ENCODE data around the gene DUSP11.
"Not testable (repeated sequence)": the region's sequence is repeated elsewhere in the genome, so short reads cannot be mapped to it uniquely, and the experiment has no call there.

Gene DUSP11

GRCh38 chr2:73812635-73813034 is 32.7 kb upstream of the DUSP11 start:
- no peak for TF ChIP-seq GATA1 (IDR thresholded peaks at IDR 0.05; ENCODE audit: low read depth, low read length)
- no peak for DNase-seq

- TF ChIP-seq GATA1 (IDR thresholded peaks at IDR 0.05; ENCODE audit: low read depth, low read length) (no peak), POLR2A (IDR thresholded peaks at IDR 0.05; ENCODE audit: low read length) (no peak)
- DNase-seq, result no peak
Observed at GRCh38 chr2:73811878-73812277, 32.0 kb upstream of the DUSP11 start.

- not testable (repeated sequence) for DNase-seq
Observed at GRCh38 chr2:73783883-73784282, 4.0 kb upstream of the DUSP11 start, which contains the start of gene C2orf78. Gene C2orf78, plus strand, starts transcription at chr2:73784183. Its CDS starts 127 bp downstream, at chr2:73784310.

- not testable (repeated sequence) for DNase-seq
Observed at GRCh38 chr2:73783402-73783801, 3.5 kb upstream of the DUSP11 start.

- DNase-seq, result no peak
- TF ChIP-seq POLR2A (IDR thresholded peaks at IDR 0.05; ENCODE audit: low read length), result peak; percentile 18
- TF ChIP-seq GATA1 (IDR thresholded peaks at IDR 0.05; ENCODE audit: low read depth, low read length), result no peak
Observed at GRCh38 chr2:73780237-73780582, 307 bp upstream of the DUSP11 start.

GRCh38 chr2:73778867-73779466 is 936 bp downstream of the DUSP11 start:
- not testable (repeated sequence) for DNase-seq

GRCh38 chr2:73776869-73777519 is 2.9 kb downstream of the DUSP11 start:
- TF ChIP-seq POLR2A (IDR thresholded peaks at IDR 0.05; ENCODE audit: low read length), result no peak
- TF ChIP-seq GATA1 (IDR thresholded peaks at IDR 0.05; ENCODE audit: low read depth, low read length), result no peak
- peak in 1 of 2 experiments; percentile 12 for DNase-seq

GRCh38 chr2:73776381-73776780 is 3.5 kb downstream of the DUSP11 start:
- no peak for TF ChIP-seq GATA1 (IDR thresholded peaks at IDR 0.05; ENCODE audit: low read depth, low read length)
- TF ChIP-seq POLR2A (IDR thresholded peaks at IDR 0.05; ENCODE audit: low read length), result no peak
- DNase-seq, result no peak

GRCh38 chr2:73772819-73773218 is 7.1 kb downstream of the DUSP11 start:
- TF ChIP-seq GATA1 (IDR thresholded peaks at IDR 0.05; ENCODE audit: low read depth, low read length) (no peak), POLR2A (IDR thresholded peaks at IDR 0.05; ENCODE audit: low read length) (no peak)
- no peak for DNase-seq

- no peak for TF ChIP-seq GATA1 (IDR thresholded peaks at IDR 0.05; ENCODE audit: low read depth, low read length)
- TF ChIP-seq POLR2A (IDR thresholded peaks at IDR 0.05; ENCODE audit: low read length), result no peak
- DNase-seq, result no peak
Observed at GRCh38 chr2:73770725-73771124, 9.2 kb downstream of the DUSP11 start.

- TF ChIP-seq GATA1 (IDR thresholded peaks at IDR 0.05; ENCODE audit: low read depth, low read length) (no peak), POLR2A (IDR thresholded peaks at IDR 0.05; ENCODE audit: low read length) (no peak)
- peak in 1 of 2 experiments; percentile 43 for DNase-seq
Observed at GRCh38 chr2:73766994-73767393, 12.9 kb downstream of the DUSP11 start.

GRCh38 chr2:73766349-73766748 is 13.6 kb downstream of the DUSP11 start:
- no peak for DNase-seq
- TF ChIP-seq GATA1 (IDR thresholded peaks at IDR 0.05; ENCODE audit: low read depth, low read length) (no peak), POLR2A (IDR thresholded peaks at IDR 0.05; ENCODE audit: low read length) (no peak)

- no peak for TF ChIP-seq POLR2A (IDR thresholded peaks at IDR 0.05; ENCODE audit: low read length)
- no peak for TF ChIP-seq GATA1 (IDR thresholded peaks at IDR 0.05; ENCODE audit: low read depth, low read length)
- DNase-seq, result no peak
Observed at GRCh38 chr2:73764945-73765344, 15.0 kb downstream of the DUSP11 start.

GRCh38 chr2:73762571-73762970 is 17.3 kb downstream of the DUSP11 start:
- no peak for DNase-seq
- no peak for TF ChIP-seq POLR2A (IDR thresholded peaks at IDR 0.05; ENCODE audit: low read length)
- no peak for TF ChIP-seq GATA1 (IDR thresholded peaks at IDR 0.05; ENCODE audit: low read depth, low read length)

- TF ChIP-seq POLR2A (IDR thresholded peaks at IDR 0.05; ENCODE audit: low read length) (no peak), GATA1 (IDR thresholded peaks at IDR 0.05; ENCODE audit: low read depth, low read length) (no peak)
- DNase-seq, result no peak
Observed at GRCh38 chr2:73759904-73760303, 20.0 kb downstream of the DUSP11 start.

Data from erythroblast (primary cell).